ENCODE results near the gene GALNT10.

GALNT10 gene

GRCh38 chr5:154331924-154332323 lies 141.4 kb downstream of the GALNT10 start:
- TF ChIP-seq ZFX (IDR thresholded peaks at IDR 0.05; ENCODE audit: borderline replicate concordance) = no peak
- TF ChIP-seq CTCF (IDR thresholded peaks at IDR 0.05) = no peak
- H3K27ac ChIP-seq = no peak overlapping the region

DNA sequence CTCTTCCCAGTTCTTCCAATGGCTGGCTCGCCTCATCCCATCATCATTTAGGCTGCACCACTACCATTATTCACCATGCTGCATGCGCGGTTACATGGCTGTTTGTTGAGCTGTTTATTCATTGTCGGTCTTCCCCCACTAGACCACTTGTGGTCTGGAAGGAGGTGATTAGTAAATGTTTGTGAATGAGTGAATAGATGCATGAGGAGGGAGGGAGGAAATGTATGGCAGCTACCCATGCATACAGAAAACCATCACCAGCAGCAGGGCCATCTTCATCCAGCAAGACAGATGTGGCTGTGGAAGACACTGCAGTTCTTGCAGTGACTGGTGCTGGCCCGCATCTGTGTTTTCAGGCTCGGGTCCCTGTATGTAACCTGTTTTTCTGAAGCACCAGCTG lies 141.9 kb downstream of the GALNT10 start:
- H3K27ac ChIP-seq = no peak overlapping the region
- no peak for TF ChIP-seq CTCF (IDR thresholded peaks at IDR 0.05)
- no peak for TF ChIP-seq ZFX (IDR thresholded peaks at IDR 0.05; ENCODE audit: borderline replicate concordance)

GRCh38 chr5:154333016-154333415 lies 142.5 kb downstream of the GALNT10 start:
- no peak for TF ChIP-seq CTCF (IDR thresholded peaks at IDR 0.05)
- no peak for TF ChIP-seq ZFX (IDR thresholded peaks at IDR 0.05; ENCODE audit: borderline replicate concordance)
- H3K27ac ChIP-seq = no peak overlapping the region

DNA sequence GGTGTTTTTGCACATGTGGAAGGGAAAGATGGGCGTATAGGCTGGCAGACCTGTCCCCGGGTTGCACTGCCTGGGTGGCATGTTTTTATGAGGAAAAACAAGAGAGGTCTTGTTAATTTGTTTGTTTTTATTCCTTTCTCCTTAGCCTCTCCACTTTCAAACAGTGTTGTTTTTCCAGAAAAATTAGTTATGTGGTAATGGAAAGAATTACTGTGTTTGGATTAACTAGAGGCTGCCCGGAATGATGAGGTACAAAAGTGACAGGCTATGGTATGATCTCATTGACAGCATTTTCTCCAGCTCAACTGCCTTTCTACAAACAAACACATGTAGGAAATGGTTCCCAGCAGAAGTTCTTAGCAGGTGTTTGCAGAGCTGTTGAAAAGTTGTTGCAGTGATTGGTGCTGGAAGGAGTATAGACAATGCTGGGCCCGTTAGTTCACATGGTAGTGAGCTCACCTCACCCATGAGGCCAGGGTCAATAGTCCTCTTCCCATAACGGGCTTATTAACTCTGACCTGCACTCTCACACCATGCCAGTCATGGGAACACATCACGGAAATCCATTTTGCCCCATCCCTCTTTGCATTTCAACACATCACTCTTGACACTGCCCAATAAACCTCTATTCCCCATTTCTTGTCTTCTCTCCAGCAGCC lies 144.0 kb downstream of the GALNT10 start:
- TF ChIP-seq ZFX (IDR thresholded peaks at IDR 0.05; ENCODE audit: borderline replicate concordance) (no peak), CTCF (IDR thresholded peaks at IDR 0.05) (no peak)
- H3K27ac ChIP-seq = no peak overlapping the region

GRCh38 chr5:154335065-154335448 lies 144.5 kb downstream of the GALNT10 start:
- H3K27ac ChIP-seq = no peak overlapping the region
- TF ChIP-seq ZFX (IDR thresholded peaks at IDR 0.05; ENCODE audit: borderline replicate concordance) = no peak
- no peak for TF ChIP-seq CTCF (IDR thresholded peaks at IDR 0.05)

GRCh38 chr5:154341620-154342019 lies 151.1 kb downstream of the GALNT10 start:
- H3K27ac ChIP-seq = no peak overlapping the region
- TF ChIP-seq ZFX (IDR thresholded peaks at IDR 0.05; ENCODE audit: borderline replicate concordance) = no peak
- no peak for TF ChIP-seq CTCF (IDR thresholded peaks at IDR 0.05)

GRCh38 chr5:154342211-154342610 lies 151.7 kb downstream of the GALNT10 start:
- TF ChIP-seq ZFX (IDR thresholded peaks at IDR 0.05; ENCODE audit: borderline replicate concordance) (no peak), CTCF (IDR thresholded peaks at IDR 0.05) (no peak)
- no peak overlapping the region for H3K27ac ChIP-seq
